Measurements from ENCODE around the gene ZNF24.
A peak's percentile ranks its signal among the peaks of the same experiment; 100 is the strongest.

The ZNF24 gene

DNA sequence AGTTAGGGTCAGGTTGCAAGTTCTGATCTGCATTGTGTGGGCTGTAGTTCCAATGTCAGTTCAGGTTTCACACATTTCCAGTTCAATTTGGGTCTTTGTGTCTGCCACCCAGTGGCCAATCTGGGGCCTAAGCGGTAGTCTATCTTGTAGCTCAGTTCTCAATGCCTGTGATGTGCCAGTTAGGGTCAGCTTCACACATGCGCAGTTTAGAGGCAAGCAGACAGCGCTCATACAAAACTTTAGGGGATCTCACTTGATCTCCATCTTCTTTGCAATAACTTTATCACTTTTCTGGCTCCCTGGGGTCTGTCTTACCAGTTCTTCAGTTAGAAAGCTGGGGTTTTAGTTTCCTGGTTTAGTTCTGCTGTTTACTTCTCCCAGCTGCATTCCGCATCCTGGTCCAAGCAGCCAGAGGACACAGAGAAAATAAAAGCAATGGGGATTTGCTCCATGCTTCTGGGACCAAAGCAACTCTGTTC is 11.0 kb upstream of the ZNF24 start:
- DNase-seq (ENCODE audit: low read depth in 2 of 2) = peak; percentile 27 to 30

- DNase-seq (ENCODE audit: low read depth in 2 of 2) = no peak
Measured at GRCh38 chr18:35352778-35353177, 8.6 kb upstream of the ZNF24 start.

DNA sequence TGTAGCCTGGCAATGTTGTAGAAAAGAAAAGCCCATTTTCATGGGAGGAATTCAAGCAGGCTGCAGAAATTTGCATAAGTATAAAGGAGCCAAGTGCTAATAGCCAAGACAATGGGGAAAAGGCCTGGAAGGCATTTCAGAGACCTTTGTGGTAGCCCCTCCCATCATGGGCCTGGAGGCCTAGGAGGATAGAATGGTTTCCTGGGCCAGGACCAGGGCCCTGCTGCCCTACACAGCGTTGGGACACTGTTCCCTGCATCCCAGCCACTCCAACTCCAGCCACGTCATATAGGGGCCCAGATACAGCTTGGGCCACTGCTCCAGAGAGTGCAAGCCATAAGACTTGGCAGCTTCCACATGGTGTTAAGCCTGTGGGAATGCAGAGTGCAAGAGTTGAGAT is 8.1 kb upstream of the ZNF24 start:
- no peak for DNase-seq (ENCODE audit: low read depth in 2 of 2)

GRCh38 chr18:35348001-35348400 is 3.8 kb upstream of the ZNF24 start:
- DNase-seq (ENCODE audit: low read depth in 2 of 2) = no peak

DNA sequence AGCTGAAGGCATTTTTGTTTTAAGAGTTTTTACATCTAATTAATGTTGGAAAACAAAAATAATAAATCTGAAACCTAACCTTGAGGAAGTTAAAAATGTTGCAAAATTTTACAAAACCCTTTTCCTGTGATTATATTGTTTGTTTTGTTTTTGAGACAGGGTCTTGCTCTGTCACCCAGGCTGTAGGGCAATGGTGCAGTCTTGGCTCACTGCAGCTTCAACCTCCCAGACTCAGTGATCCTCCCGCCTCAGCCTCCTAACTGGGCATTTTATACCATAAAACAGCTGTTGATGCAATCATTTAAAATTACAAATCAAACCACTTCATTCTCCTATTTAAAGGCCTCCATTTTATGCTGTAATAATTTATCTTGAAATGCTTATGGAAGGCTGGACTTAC is 1.7 kb upstream of the ZNF24 start:
- no peak for DNase-seq (ENCODE audit: low read depth in 2 of 2)

- no peak for DNase-seq (ENCODE audit: low read depth in 2 of 2)
Measured at GRCh38 chr18:35345460-35345921, 1.3 kb upstream of the ZNF24 start.

DNA sequence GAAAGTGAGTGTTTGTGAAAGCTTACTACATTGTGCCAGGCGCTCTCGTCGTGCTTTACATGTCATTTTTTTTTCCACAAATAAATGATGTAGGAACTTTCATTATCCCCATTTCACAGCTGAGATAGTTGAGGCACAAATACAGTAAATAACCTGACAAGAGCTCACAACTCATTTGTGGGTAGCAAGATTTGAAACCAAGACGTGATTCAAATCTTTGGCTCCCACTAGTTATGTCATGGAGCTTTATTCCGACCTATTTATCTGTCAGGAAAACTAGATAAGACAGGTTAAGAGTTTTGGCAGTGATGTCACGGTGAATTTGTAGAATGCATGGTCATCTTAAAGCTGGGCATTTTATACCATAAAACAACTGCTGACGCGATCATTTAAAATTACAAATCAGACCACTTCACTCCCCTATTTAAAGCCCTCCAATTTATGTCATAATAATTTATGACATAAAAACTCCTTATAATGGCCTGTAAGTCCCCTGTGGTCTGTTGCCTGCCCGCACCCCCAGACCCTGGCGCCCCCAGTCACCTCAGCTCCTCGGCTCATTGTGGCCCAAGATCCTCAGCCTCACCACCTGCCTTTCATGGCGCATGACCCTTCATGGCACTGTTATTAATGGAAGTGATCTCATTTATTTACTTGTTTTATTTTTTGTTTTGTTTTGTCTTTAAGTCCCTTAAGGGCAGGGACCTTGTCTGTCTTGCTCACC is 678 bp upstream of the ZNF24 start:
- DNase-seq (ENCODE audit: low read depth in 2 of 2) = no peak

DNA sequence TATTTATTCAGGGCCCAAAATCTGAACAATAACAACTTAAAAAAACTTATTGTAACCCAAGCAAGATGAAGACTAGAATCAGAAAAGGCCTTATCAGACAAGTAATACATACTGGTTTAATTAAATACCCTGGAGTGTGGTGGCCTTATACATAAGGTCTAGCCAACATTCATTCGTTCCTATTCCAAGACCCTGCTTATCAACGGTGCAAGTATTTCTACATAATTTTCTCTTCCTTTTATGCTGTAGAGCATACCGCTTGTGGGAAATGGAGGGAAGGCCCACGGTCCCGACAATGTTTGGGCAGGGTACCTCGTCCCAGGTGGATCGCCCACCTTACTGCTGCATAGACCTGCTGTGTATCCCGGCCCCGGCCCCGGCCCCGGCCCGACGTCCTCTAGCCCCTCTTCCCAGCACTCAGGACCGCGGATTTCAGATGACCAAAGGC is 708 bp downstream of the ZNF24 start:
- no peak for DNase-seq (ENCODE audit: low read depth in 2 of 2)

- no peak for DNase-seq (ENCODE audit: low read depth in 2 of 2)
Measured at GRCh38 chr18:35337286-35337685, 6.9 kb downstream of the ZNF24 start.

DNA sequence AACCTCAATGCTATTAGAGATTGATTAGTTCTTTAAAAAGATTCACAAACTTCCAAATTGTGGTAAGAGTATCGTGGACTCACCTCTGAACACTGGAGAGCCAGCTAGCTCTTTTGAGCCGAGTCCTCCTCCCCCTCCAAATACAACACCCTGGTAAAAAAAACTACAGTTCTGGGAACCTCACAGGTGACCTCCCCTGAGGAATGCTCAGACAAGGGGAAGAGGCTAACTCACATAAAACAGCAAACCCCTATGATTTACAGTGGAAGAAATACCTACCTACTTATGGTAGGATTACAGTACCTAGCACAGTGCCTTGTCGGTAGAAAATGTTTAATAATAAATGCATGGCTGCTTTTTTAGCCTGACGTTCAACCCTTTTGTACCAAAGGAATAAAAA is 8.4 kb downstream of the ZNF24 start:
- no peak for DNase-seq (ENCODE audit: low read depth in 2 of 2)

DNA sequence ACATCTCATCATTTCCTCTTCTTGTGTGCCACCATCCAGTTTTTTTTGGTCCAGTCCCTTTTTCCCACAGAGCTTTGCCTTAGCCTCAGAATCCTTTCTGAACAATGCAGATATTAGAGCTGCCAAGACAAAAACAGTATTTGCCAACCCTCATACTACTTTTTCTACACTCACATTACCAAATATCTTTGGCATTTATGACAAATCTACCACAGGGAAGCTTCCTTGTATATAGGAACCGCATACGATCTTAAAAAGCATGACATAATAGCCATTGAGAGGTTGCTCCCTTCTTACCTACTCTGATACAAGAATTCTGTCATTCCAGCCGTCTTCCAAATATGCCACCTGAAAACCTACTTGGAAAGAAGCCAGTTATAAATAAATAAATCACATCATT is 9.4 kb downstream of the ZNF24 start:
- DNase-seq (ENCODE audit: low read depth in 2 of 2) = no peak

DNA sequence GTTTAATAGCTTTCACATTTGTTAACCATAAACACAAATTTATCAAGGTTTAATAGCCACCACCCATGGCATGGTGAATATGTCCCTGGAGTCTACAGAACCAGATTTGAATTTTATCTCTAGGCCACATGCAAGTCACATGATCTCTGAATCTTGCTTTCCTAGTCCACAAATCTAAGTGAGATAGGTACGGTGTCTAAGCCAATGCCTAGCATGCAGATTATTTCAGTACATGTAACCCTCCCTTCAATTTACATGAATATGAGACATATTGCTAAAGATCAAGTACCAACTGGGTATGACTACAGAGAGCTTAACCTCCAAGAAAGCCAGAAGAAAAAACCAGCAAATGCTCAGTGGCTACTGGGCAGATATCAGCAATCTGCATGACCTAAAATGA is 10.0 kb downstream of the ZNF24 start:
- no peak for DNase-seq (ENCODE audit: low read depth in 2 of 2)

- DNase-seq (ENCODE audit: low read depth in 2 of 2) = no peak
Measured at GRCh38 chr18:35331367-35332087, 12.7 kb downstream of the ZNF24 start.

- no peak for DNase-seq (ENCODE audit: low read depth in 2 of 2)
Measured at GRCh38 chr18:35328868-35329267, 15.4 kb downstream of the ZNF24 start.

GRCh38 chr18:35326695-35327387 is 17.4 kb downstream of the ZNF24 start:
- DNase-seq (ENCODE audit: low read depth in 2 of 2) = no peak

DNA sequence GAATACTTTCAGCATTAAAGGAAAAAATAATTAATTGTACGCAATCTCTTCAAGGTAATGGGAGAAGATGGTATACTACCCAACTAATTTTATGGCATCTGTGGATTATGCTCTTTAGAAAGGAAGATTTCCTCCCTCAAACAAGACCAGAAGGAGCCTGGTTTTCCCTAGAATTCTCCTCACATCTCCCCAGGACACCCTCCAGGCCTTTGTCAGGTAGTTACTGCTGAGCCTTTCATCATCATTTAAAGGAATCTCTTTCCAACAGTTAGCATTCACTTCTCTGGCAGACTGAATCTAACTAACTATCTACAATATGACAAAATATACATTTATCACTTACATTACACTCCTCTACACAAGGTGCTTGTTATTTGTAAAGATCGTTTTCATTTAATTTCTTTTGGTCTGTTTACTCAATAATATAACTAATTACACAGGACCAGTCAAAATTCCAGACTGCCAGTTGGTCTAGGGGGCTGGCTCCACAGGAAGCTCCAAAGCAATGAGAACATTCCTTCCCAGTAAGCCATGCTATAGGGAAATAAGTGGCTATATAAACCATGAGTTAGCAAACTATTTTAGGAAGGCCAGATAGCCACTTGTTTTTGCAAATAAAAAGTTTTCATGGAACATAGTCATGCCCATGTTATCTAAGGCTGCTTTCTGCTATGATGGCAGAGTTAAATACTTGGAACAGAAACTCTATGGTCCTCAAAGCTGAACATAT is 19.1 kb downstream of the ZNF24 start:
- DNase-seq (ENCODE audit: low read depth in 2 of 2) = no peak

- DNase-seq (ENCODE audit: low read depth in 2 of 2) = no peak
Measured at GRCh38 chr18:35322486-35323458, 21.4 kb downstream of the ZNF24 start.

DNA sequence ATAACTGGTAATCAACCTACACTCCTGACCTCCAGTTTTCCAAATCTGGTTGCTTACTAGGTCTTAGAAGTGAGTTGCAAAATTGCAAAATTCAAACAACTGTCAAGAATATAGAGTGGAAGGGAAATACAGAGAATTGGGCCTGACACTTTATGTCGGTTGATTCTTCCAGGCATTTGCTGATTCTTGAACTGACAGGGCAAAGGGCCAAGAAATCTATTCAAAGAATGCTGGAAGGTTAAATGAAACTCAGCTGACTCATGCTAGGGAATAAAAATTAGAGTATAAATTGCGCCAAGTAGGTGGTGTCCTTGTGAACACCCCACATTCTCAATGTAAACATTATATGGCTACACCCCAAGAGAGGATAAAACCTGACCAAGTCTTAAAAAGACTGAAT is 32.7 kb downstream of the ZNF24 start:
- DNase-seq (ENCODE audit: low read depth in 2 of 2) = no peak

DNA sequence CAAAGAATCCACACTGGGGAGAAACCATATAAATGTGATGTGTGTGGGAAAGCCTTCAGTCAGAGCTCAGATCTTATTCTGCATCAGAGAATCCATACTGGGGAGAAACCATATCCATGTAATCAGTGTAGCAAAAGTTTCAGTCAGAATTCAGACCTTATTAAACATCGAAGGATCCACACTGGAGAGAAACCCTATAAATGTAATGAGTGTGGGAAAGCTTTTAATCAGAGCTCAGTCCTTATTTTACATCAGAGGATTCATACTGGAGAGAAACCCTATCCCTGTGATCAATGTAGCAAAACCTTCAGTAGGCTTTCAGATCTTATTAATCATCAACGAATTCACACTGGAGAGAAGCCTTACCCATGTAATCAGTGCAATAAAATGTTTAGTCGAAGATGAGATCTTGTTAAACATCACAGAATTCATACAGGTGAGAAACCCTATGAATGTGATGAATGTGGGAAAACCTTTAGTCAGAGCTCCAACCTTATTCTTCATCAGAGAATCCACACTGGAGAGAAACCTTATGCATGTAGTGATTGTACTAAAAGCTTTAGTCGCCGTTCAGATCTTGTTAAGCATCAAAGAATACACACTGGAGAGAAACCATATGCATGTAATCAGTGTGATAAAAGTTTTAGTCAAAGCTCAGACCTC is 37.5 kb downstream of the ZNF24 start:
- no peak for DNase-seq (ENCODE audit: low read depth in 2 of 2)

DNA sequence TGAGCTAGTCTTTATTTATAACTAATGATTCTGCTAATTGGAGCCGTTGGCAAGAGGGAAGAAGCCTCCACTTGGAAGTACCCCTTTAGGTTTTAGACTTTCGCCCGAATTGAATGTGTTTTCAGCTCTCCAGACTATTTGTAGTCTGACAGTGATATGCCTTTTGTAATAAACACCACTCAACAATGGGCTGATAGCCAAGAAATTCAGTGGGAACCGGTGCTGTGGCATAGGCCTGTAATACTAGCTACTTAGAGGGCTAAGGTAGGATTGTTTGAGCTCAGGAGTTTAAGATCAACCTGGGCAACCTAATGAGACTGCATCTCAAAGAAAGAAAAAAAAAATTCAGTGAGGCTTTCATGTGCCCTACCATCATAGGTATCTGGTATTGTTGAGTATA is 40.6 kb downstream of the ZNF24 start:
- no peak for DNase-seq (ENCODE audit: low read depth in 2 of 2)

All from stimulated activated CD4-positive, alpha-beta T cell treated with anti-CD3 and anti-CD28 coated beads, Interleukin-4, amount 100 ng/mL, for 48 hours (primary cell).